ENCODE results near the gene MOBP.

The MOBP gene

GRCh38 chr3:39478226-39478625, 10.7 kb downstream of the MOBP start:
- TF ChIP-seq CTCF (IDR thresholded peaks at IDR 0.05; ENCODE audit: low read depth, low read length), result no peak
- H3K27me3 ChIP-seq, result no peaks in the 10 kb centered on the region

GRCh38 chr3:39479701-39480414, 12.4 kb downstream of the MOBP start:
- Histone ChIP-seq H3K36me3 (no peaks in the 10 kb centered on the region), H3K4me1 (no peaks in the 10 kb centered on the region), H3K9me3 (no peaks in the 10 kb centered on the region), H3K27me3 (no peaks in the 10 kb centered on the region), H3K4me3 (ENCODE audit: low read depth, low read length) (no peak overlapping the region)
- no peak for TF ChIP-seq CTCF (IDR thresholded peaks at IDR 0.05; ENCODE audit: low read depth, low read length)
- no peak for DNase-seq

More at GRCh38 chr3:39478226-39478625, 10.7 kb downstream of the MOBP start:
- H3K9me3 ChIP-seq, result no peaks in the 10 kb centered on the region
- H3K36me3 ChIP-seq, result no peaks in the 10 kb centered on the region
- no peak overlapping the region for H3K4me3 ChIP-seq (ENCODE audit: low read depth, low read length)
- no peak for DNase-seq
- no peaks in the 10 kb centered on the region for H3K4me1 ChIP-seq

- TF ChIP-seq CTCF (IDR thresholded peaks at IDR 0.05; ENCODE audit: low read depth, low read length), result no peak
- H3K36me3 ChIP-seq, result no peaks in the 10 kb centered on the region
- H3K9me3 ChIP-seq, result no peaks in the 10 kb centered on the region
- no peaks in the 10 kb centered on the region for H3K4me1 ChIP-seq
- no peak for DNase-seq
- H3K4me3 ChIP-seq (ENCODE audit: low read depth, low read length), result no peak overlapping the region
- H3K27me3 ChIP-seq, result no peaks in the 10 kb centered on the region
These were observed 18.1 kb downstream of the MOBP start for GRCh38 chr3:39485547-39485946.

GRCh38 chr3:39491014-39491413, 23.5 kb downstream of the MOBP start:
- no peaks in the 10 kb centered on the region for H3K4me1 ChIP-seq
- H3K4me3 ChIP-seq (ENCODE audit: low read depth, low read length), result no peak overlapping the region
- no peaks in the 10 kb centered on the region for H3K27me3 ChIP-seq
- H3K36me3 ChIP-seq, result no peaks in the 10 kb centered on the region
- TF ChIP-seq CTCF (IDR thresholded peaks at IDR 0.05; ENCODE audit: low read depth, low read length), result no peak
- no peak for DNase-seq
- no peaks in the 10 kb centered on the region for H3K9me3 ChIP-seq

- Histone ChIP-seq H3K4me1 (no peaks in the 10 kb centered on the region), H3K27me3 (no peaks in the 10 kb centered on the region), H3K36me3 (no peaks in the 10 kb centered on the region), H3K9me3 (no peaks in the 10 kb centered on the region), H3K4me3 (ENCODE audit: low read depth, low read length) (no peak overlapping the region)
- no peak for TF ChIP-seq CTCF (IDR thresholded peaks at IDR 0.05; ENCODE audit: low read depth, low read length)
- no peak for DNase-seq
These were observed 24.4 kb downstream of the MOBP start for GRCh38 chr3:39491733-39492350.

- no peak for TF ChIP-seq CTCF (IDR thresholded peaks at IDR 0.05; ENCODE audit: low read depth, low read length)
- peaks cover 4% of the 10 kb centered on the region; the same call in 1 of the 2 replicates for H3K27me3 ChIP-seq
- no peaks in the 10 kb centered on the region for H3K4me1 ChIP-seq
- no peaks in the 10 kb centered on the region for H3K9me3 ChIP-seq
- no peaks in the 10 kb centered on the region for H3K36me3 ChIP-seq
- DNase-seq, result no peak
- H3K4me3 ChIP-seq (ENCODE audit: low read depth, low read length), result no peak overlapping the region
These were observed 27.3 kb downstream of the MOBP start for GRCh38 chr3:39494781-39495180.

Data from BE2C (cell line).